GM12878 (cell line): ENCODE data around the gene BRF1. TPM values are rescaled to one million over a fixed set of nuclear protein-coding genes. Genes with fewer than 3 reads are reported as not detected.

Source experiments
- ATAC-seq: fragments of 200-7000 bp; cut with Tn5 transposase; 3 replicates; pipeline ENCODE4 v1.9.1; 2020; ENCODE audit warnings: mild to moderate bottlenecking, moderate library complexity
- BruUV-seq: library from RNA; stranded (reverse); fragments of 400-500 nt; replicated peaks from 2 replicates; lab custom pipeline; 2021; lab: Mats Ljungman, UMichigan
- CTCF ChIA-PET: fragments of 300-600 bp; sonication (Branson Sonifier 250); formaldehyde crosslinking; extraction: SDS; loops from one replicate; lab custom pipeline; 2021; ENCODE audit warnings: inconsistent platforms; lab: Yijun Ruan, JAX
- POLR2A ChIA-PET: fragments of 350-600 bp; formaldehyde crosslinking; extraction: SDS; loops from one replicate; lab custom pipeline; 2021; ENCODE audit warnings: inconsistent platforms; lab: Charles Lee
- RAD21 ChIA-PET: fragments of 300-600 bp; sonication (Branson Sonifier 250); formaldehyde crosslinking; loops from one replicate; lab custom pipeline; 2023; ENCODE audit warnings: antibody characterized with exemption; ENCODE audit not compliant: unreplicated experiment; lab: Charles Lee
- SMC1A ChIA-PET: fragments of 300-600 bp; sonication (Branson Sonifier 250); formaldehyde crosslinking; loops from one replicate; lab custom pipeline; 2023; ENCODE audit not compliant: unreplicated experiment, uncharacterized antibody; lab: Charles Lee
- DNase-seq: peaks from one replicate; pipeline ENCODE4 v3.0.0-alpha.2; 2011; ENCODE audit warnings: low read depth, low spot score
- FAIRE-seq: peaks from 3 replicates; lab custom pipeline; 2011; peaks lifted over from hg19 to GRCh38; lab: Jason Lieb, UNC
- H2AFZ ChIP-seq: 2 replicates; pipeline ENCODE4 v1.6.0; 2011; ENCODE audit warnings: low read depth, low read length, control low read depth; ENCODE audit not compliant: control insufficient read depth
- H3K27ac ChIP-seq: 2 replicates; pipeline ENCODE4 v1.5.1; 2011; ENCODE audit warnings: control low read depth; ENCODE audit not compliant: control insufficient read depth, insufficient read depth
- H3K27me3 ChIP-seq, 2 experiments: replicated peaks in 1 of 2; 2 replicates each; pipeline versions ENCODE4 v1.6.0 to v1.6.1; 2011; ENCODE audit warnings: low read length in 1 of 2; ENCODE audit not compliant: control insufficient read depth in 2 of 2, insufficient read depth in 2 of 2
- H3K36me3 ChIP-seq, 2 experiments: 2 replicates each; pipeline ENCODE4 v1.5.1; 2011; ENCODE audit warnings: low read length in 1 of 2; ENCODE audit not compliant: control insufficient read depth in 2 of 2, insufficient read depth in 2 of 2
- H3K4me1 ChIP-seq: 2 replicates; pipeline ENCODE4 v1.6.1; 2011; ENCODE audit warnings: mild to moderate bottlenecking, low read length, moderate library complexity, mixed read lengths; ENCODE audit not compliant: control insufficient read depth, insufficient read depth
- H3K4me2 ChIP-seq: 2 replicates; pipeline ENCODE4 v1.6.0; 2011; ENCODE audit warnings: control low read depth; ENCODE audit not compliant: control insufficient read depth, insufficient read depth
- H3K4me3 ChIP-seq: fragments of 200-600 bp; sonication (generic); 2 replicates; pipeline ENCODE4 v1.5.1; 2016
- H3K79me2 ChIP-seq: 2 replicates; pipeline ENCODE4 v1.6.0; 2011; ENCODE audit warnings: low read length; ENCODE audit not compliant: control insufficient read depth, insufficient read depth
- H3K9ac ChIP-seq: 2 replicates; pipeline ENCODE4 v1.8.0; 2011; ENCODE audit warnings: low read length, control low read depth, mixed read lengths; ENCODE audit not compliant: control insufficient read depth, insufficient read depth
- H3K9me3 ChIP-seq: replicated peaks from 3 replicates; pipeline ENCODE4 v1.5.1; 2011; ENCODE audit warnings: mild to moderate bottlenecking, low read length; ENCODE audit not compliant: control insufficient read depth, insufficient read depth
- H4K20me1 ChIP-seq: 2 replicates; pipeline ENCODE4 v1.6.0; 2011; ENCODE audit not compliant: control insufficient read depth, insufficient read depth
- BACH1 ChIP-seq: fragments of 450-650 bp; IDR thresholded peaks from 2 replicates; pipeline ENCODE4 v1.6.1; 2017; ENCODE audit warnings: mild to moderate bottlenecking, borderline replicate concordance
- ESRRA ChIP-seq: IDR thresholded peaks from 2 replicates; pipeline ENCODE4 v1.6.1; 2012; ENCODE audit warnings: mild to moderate bottlenecking, low read length, improper control_type of control experiment
- HCFC1 ChIP-seq: fragments of 150-350 bp; IDR thresholded peaks from 2 replicates; pipeline ENCODE4 v1.6.1; 2014; ENCODE audit warnings: low read length
- KDM1A ChIP-seq: fragments of 200-600 bp; sonication (generic); IDR thresholded peaks from 2 replicates; pipeline ENCODE4 v1.6.1; 2016; ENCODE audit warnings: borderline replicate concordance
- NFYA ChIP-seq: IDR thresholded peaks from 2 replicates; pipeline ENCODE4 v1.6.1; 2011; ENCODE audit warnings: low read depth, mild to moderate bottlenecking, low read length, improper control_type of control experiment, borderline replicate concordance
- POU2F2 ChIP-seq: IDR thresholded peaks from 3 replicates; pipeline ENCODE4 v1.6.1; 2011; ENCODE audit warnings: low read depth, mild to moderate bottlenecking, low read length, borderline replicate concordance
- SMAD1 ChIP-seq: fragments of 450-650 bp; IDR thresholded peaks from 2 replicates; pipeline ENCODE4 v1.6.1; 2018; ENCODE audit warnings: mild to moderate bottlenecking, low read depth; ENCODE audit not compliant: partially characterized antibody
- SMC3 ChIP-seq: IDR thresholded peaks from 2 replicates; pipeline ENCODE4 v1.6.1; 2011; ENCODE audit warnings: low read length, improper control_type of control experiment, borderline replicate concordance
- STAT3 ChIP-seq: IDR thresholded peaks from 2 replicates; pipeline ENCODE4 v1.6.1; 2011; ENCODE audit warnings: low read depth, low read length, improper control_type of control experiment
- SUPT20H ChIP-seq: IDR thresholded peaks from 2 replicates; pipeline ENCODE4 v1.6.1; 2011; ENCODE audit warnings: low read depth, mild to moderate bottlenecking, low read length, moderate library complexity, borderline replicate concordance; ENCODE audit not compliant: control insufficient read depth
- TARDBP ChIP-seq: IDR thresholded peaks from 2 replicates; pipeline ENCODE4 v1.6.1; 2016; ENCODE audit warnings: borderline replicate concordance
- WGBS: methylation state at CpG from one replicate; pipeline ENCODE4 v1.1.6; 2016; ENCODE audit warnings: low lambda C conversion rate; ENCODE audit not compliant: insufficient replicate concordance, insufficient coverage; ENCODE audit errors: missing lambda C conversion rate; 5-methylcytosine and 5-hydroxymethylcytosine counted together
- in situ Hi-C: fragments of 300-500 bp; cut with MboI; formaldehyde crosslinking; loops from 9 replicates; pipeline ENCODE4 v1.14.3; 2018; ENCODE audit warnings: mixed read lengths
- intact Hi-C: fragments of 100-400 bp; cut with micrococcal nuclease; formaldehyde crosslinking; loops from one replicate; pipeline ENCODE4 v1.14.2; 2022; ENCODE audit not compliant: unreplicated experiment
- polyA plus RNA-seq, 11 experiments: library from polyadenylated mRNA; depleted of rRNA in 4 of 11; unstranded in 6 of 11; stranded (reverse) in 5 of 11; fragments of >200 nt; fragmentation: Nextera tagmentation in 4 of 11; fragmentation: Illumina TruSeq in 1 of 11; extraction: Ambion mirVana in 4 of 11; extraction: Trizol in 1 of 11; gene quantifications; 1 replicate in 1 of 11; 2 replicates in 10 of 11; pipeline versions ENCODE4 v1.2.1 to v1.2.3, GENCODE V29; 2011 to 2016; ENCODE audit warnings: inconsistent platforms in 2 of 11, missing spikeins in 2 of 11, low read depth in 1 of 11
- total RNA-seq, 4 experiments: library from RNA; depleted of rRNA in 3 of 4; stranded (reverse); fragments of >200 nt in 3 of 4; fragmentation: Illumina TruSeq in 1 of 4; extraction: Trizol in 1 of 4; gene quantifications; 2 replicates each; pipeline versions ENCODE4 v1.2.1 to v1.2.3, GENCODE V29; 2013 to 2021
- TF ChIP-seq, protein P1 (sequence below): fragments of 150-350 bp; IDR thresholded peaks from 2 replicates; pipeline ENCODE4 v1.6.1; 2016; ENCODE audit warnings: low read depth, low read length
- TF ChIP-seq, protein P2 (sequence below): IDR thresholded peaks from 2 replicates; pipeline ENCODE4 v1.6.1; 2012; ENCODE audit warnings: low read depth, low read length, improper control_type of control experiment
- TF ChIP-seq, protein P3 (sequence below): fragments of 450-650 bp; IDR thresholded peaks from 2 replicates; pipeline ENCODE4 v1.6.1; 2017; ENCODE audit warnings: mild to moderate bottlenecking, moderate library complexity
- TF ChIP-seq, protein P4 (sequence below): fragments of 450-650 bp; IDR thresholded peaks from 2 replicates; pipeline ENCODE4 v1.6.1; 2018; ENCODE audit warnings: borderline replicate concordance, mild to moderate bottlenecking; ENCODE audit not compliant: partially characterized antibody

The BRF1 gene
- total and polyA plus RNA-seq, 10 of the 15 experiments (the other 5 are each of a cell fraction or from before 2014, with no cell fraction given) = 0.21 to 33.5 (median 10.7) TPM

DNA sequence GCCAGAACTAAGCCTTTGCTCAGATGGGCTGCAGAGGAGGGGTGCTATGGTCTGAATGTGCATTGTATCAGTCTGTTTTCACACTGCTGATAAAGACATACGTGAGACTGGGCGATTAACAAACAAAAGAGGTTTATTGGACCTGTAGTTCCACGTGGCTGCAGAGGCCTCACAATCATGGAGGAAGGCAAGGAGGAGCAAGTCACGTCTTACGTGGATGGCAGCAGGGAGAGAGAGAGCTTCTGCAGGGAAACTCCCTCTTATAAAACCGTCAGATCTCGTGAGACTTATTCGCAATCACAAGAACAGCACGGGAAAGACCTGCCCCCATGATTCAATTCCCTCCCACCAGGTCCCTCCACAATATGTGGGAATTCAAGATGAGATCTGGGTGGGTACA lies 3.8 kb upstream of the BRF1 start:
- Histone ChIP-seq H3K9me3 (no peaks in the 10 kb centered on the region), H3K36me3 (no peaks in the 10 kb centered on the region), H3K27me3 (no peaks in the 10 kb centered on the region; a peak in 1 of 4 replicates), H3K9ac (no peak overlapping the region), H3K4me2 (no peak overlapping the region), H3K79me2 (peaks cover 9% of the 10 kb centered on the region), H3K27ac (no peak overlapping the region), H3K4me3 (no peak overlapping the region), H2AFZ (no peak overlapping the region), H4K20me1 (no peaks in the 10 kb centered on the region), H3K4me1 (no peaks in the 10 kb centered on the region)
- WGBS = 75% methylated on average over 9 of the region's 9 CpGs
- no TSS peak for BruUV-seq
- ChIA-PET SMC1A (no interaction called here), POLR2A (no interaction called here), CTCF (interaction anchor here (1.1 kb wide), 1 partner anchor 48 kb away, joined by 3 read pairs; no protein-coding TSS in a partner anchor), RAD21 (no interaction called here)
- in situ Hi-C loops = no loop called here
- no peak for ATAC-seq
- intact Hi-C loops = no loop called here
- no peak for FAIRE-seq
- DNase-seq = no peak
- TF ChIP-seq ESRRA (no peak), SUPT20H (no peak), TARDBP (no peak), POU2F2 (no peak), SMAD1 (no peak), STAT3 (no peak), BACH1 (no peak), HCFC1 (no peak), SMC3 (no peak), NFYA (no peak), KDM1A (no peak)
- TF ChIP-seq, protein P1, sequence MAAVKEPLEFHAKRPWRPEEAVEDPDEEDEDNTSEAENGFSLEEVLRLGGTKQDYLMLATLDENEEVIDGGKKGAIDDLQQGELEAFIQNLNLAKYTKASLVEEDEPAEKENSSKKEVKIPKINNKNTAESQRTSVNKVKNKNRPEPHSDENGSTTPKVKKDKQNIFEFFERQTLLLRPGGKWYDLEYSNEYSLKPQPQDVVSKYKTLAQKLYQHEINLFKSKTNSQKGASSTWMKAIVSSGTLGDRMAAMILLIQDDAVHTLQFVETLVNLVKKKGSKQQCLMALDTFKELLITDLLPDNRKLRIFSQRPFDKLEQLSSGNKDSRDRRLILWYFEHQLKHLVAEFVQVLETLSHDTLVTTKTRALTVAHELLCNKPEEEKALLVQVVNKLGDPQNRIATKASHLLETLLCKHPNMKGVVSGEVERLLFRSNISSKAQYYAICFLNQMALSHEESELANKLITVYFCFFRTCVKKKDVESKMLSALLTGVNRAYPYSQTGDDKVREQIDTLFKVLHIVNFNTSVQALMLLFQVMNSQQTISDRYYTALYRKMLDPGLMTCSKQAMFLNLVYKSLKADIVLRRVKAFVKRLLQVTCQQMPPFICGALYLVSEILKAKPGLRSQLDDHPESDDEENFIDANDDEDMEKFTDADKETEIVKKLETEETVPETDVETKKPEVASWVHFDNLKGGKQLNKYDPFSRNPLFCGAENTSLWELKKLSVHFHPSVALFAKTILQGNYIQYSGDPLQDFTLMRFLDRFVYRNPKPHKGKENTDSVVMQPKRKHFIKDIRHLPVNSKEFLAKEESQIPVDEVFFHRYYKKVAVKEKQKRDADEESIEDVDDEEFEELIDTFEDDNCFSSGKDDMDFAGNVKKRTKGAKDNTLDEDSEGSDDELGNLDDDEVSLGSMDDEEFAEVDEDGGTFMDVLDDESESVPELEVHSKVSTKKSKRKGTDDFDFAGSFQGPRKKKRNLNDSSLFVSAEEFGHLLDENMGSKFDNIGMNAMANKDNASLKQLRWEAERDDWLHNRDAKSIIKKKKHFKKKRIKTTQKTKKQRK = no peak
- TF ChIP-seq, protein P2, sequence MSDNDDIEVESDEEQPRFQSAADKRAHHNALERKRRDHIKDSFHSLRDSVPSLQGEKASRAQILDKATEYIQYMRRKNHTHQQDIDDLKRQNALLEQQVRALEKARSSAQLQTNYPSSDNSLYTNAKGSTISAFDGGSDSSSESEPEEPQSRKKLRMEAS = no peak
- TF ChIP-seq, protein P3, sequence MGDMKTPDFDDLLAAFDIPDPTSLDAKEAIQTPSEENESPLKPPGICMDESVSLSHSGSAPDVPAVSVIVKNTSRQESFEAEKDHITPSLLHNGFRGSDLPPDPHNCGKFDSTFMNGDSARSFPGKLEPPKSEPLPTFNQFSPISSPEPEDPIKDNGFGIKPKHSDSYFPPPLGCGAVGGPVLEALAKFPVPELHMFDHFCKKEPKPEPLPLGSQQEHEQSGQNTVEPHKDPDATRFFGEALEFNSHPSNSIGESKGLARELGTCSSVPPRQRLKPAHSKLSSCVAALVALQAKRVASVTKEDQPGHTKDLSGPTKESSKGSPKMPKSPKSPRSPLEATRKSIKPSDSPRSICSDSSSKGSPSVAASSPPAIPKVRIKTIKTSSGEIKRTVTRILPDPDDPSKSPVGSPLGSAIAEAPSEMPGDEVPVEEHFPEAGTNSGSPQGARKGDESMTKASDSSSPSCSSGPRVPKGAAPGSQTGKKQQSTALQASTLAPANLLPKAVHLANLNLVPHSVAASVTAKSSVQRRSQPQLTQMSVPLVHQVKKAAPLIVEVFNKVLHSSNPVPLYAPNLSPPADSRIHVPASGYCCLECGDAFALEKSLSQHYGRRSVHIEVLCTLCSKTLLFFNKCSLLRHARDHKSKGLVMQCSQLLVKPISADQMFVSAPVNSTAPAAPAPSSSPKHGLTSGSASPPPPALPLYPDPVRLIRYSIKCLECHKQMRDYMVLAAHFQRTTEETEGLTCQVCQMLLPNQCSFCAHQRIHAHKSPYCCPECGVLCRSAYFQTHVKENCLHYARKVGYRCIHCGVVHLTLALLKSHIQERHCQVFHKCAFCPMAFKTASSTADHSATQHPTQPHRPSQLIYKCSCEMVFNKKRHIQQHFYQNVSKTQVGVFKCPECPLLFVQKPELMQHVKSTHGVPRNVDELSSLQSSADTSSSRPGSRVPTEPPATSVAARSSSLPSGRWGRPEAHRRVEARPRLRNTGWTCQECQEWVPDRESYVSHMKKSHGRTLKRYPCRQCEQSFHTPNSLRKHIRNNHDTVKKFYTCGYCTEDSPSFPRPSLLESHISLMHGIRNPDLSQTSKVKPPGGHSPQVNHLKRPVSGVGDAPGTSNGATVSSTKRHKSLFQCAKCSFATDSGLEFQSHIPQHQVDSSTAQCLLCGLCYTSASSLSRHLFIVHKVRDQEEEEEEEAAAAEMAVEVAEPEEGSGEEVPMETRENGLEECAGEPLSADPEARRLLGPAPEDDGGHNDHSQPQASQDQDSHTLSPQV = no peak
- TF ChIP-seq, protein P4, sequence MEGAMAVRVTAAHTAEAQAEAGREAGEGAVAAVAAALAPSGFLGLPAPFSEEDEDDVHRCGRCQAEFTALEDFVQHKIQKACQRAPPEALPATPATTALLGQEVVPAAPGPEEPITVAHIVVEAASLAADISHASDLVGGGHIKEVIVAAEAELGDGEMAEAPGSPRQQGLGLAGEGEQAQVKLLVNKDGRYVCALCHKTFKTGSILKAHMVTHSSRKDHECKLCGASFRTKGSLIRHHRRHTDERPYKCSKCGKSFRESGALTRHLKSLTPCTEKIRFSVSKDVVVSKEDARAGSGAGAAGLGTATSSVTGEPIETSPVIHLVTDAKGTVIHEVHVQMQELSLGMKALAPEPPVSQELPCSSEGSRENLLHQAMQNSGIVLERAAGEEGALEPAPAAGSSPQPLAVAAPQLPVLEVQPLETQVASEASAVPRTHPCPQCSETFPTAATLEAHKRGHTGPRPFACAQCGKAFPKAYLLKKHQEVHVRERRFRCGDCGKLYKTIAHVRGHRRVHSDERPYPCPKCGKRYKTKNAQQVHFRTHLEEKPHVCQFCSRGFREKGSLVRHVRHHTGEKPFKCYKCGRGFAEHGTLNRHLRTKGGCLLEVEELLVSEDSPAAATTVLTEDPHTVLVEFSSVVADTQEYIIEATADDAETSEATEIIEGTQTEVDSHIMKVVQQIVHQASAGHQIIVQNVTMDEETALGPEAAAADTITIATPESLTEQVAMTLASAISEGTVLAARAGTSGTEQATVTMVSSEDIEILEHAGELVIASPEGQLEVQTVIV = no peak
